ENCODE data around the gene UBE3B.

UBE3B gene

DNA sequence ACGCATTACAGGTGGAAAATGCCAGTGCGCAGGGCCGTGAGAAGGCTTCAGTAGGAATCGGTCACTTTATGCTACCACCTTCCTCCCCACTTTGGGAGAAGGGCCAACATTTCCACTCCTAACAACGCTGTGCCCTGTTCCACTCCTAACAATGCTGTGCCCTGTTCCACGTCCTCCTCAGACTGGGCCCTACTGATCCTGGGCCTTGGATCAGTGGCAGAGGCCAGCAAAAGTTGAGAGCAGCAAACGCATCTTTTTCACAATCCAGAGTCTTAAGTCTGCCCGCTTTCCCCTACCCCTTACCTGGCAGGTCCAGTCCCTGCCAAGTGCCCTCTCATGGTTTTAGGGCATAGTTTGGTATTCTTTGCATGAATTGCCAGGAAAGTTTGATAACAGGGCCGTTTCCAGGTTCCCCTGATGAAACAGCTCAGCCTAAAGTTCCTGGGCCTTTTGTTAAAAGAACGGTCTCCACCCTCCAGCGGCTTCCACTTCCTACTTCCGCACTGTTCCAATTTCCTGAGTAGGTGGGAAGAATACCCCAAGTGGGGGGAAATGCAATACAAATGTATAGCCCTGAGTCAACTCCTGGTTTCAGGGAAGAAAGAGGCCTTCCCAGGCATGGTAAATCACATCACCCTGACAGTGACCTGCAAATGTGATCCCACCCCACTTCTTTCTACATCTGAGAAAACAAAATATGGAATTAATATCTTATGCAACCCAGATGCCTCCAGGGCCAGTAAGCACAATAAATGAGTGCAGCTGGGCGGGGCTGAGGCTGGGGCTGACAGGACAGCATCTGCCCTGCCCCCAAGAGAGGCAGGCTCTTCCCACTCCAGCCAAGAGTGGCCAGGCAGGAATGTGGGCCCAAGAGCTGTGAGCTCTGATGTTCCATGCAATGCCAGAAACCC lies 15.3 kb upstream of the UBE3B start:
- TF ChIP-seq, protein P1, sequence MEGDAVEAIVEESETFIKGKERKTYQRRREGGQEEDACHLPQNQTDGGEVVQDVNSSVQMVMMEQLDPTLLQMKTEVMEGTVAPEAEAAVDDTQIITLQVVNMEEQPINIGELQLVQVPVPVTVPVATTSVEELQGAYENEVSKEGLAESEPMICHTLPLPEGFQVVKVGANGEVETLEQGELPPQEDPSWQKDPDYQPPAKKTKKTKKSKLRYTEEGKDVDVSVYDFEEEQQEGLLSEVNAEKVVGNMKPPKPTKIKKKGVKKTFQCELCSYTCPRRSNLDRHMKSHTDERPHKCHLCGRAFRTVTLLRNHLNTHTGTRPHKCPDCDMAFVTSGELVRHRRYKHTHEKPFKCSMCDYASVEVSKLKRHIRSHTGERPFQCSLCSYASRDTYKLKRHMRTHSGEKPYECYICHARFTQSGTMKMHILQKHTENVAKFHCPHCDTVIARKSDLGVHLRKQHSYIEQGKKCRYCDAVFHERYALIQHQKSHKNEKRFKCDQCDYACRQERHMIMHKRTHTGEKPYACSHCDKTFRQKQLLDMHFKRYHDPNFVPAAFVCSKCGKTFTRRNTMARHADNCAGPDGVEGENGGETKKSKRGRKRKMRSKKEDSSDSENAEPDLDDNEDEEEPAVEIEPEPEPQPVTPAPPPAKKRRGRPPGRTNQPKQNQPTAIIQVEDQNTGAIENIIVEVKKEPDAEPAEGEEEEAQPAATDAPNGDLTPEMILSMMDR (IDR thresholded peaks at IDR 0.05; ENCODE audit: low read depth, low read length), result no peak
- TF ChIP-seq, protein P2, sequence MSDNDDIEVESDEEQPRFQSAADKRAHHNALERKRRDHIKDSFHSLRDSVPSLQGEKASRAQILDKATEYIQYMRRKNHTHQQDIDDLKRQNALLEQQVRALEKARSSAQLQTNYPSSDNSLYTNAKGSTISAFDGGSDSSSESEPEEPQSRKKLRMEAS (IDR thresholded peaks at IDR 0.05; ENCODE audit: low read depth, low read length), result no peak
- no peak for TF ChIP-seq POLR2A (IDR thresholded peaks at IDR 0.05; ENCODE audit: extremely low read depth, insufficient read length)
- no peak for TF ChIP-seq MYC (IDR thresholded peaks at IDR 0.05; ENCODE audit: low read depth, low read length)
- H3K4me3 ChIP-seq (ENCODE audit: low read depth, low read length), result no peak overlapping the region
- DNase-seq (ENCODE audit: low read depth), result no peak

DNA sequence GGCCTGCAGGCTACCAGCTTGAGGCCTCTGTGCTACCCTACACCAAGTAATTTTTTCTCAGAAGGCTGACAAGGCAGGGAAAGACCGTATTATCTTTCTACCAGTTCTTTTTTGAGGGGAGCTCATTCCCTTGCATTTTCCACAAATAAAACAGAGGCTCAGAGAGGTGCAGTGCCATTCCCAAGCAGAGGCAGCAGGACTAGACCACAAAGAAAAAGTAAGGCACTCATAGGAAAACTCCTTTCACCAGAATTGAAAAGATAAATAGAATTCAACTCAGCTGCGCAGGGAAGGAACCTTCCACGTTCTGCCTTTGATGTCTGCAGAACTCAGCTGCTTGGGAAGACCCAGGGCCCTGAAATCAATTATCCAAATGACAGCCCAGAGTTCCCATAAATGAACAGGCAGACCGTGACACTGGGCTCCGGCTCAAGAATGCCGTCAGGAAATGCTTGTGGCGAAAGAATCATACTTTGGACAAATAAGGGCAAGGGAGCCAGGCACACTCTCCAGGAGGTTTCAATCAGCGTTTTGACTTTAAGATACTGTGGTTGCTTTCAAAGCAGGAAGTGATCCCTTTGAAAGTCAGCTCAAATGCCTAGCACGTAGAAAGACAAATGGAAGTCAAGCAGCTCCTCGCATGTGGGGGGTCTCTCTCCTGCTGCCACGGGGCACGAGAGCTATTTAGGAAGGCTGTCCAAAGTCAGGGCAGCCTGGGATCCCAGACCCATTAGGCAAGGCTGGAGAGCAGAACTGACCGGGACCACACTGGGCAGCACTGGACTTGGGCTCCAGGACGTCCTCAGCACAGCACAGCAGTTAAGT lies 14.4 kb upstream of the UBE3B start:
- TF ChIP-seq, protein P1 (IDR thresholded peaks at IDR 0.05; ENCODE audit: low read depth, low read length), result no peak
- TF ChIP-seq, protein P2 (IDR thresholded peaks at IDR 0.05; ENCODE audit: low read depth, low read length), result no peak
- TF ChIP-seq POLR2A (IDR thresholded peaks at IDR 0.05; ENCODE audit: extremely low read depth, insufficient read length), result no peak
- no peak for TF ChIP-seq MYC (IDR thresholded peaks at IDR 0.05; ENCODE audit: low read depth, low read length)
- no peak overlapping the region for H3K4me3 ChIP-seq (ENCODE audit: low read depth, low read length)
- DNase-seq (ENCODE audit: low read depth), result peak; percentile 26

DNA sequence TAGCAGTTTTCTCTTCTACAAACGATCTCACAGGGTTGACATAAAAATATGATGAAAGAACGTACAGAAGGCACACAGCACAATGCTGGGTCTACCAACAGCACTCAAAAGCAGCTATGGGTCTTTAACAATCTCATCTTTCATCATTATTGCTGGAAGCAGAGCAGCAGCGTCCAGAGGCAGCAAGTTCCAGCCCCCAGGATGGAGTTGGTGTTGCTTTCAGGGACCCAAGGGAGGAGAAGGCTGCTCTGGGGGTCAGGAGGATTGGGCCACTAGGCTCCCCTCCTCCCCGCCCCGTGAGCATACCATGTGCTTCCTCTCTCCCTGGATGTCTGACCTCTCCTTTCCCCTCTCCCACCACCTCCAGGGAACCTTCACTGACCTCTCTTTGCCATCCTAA lies 13.7 kb upstream of the UBE3B start:
- no peak overlapping the region for H3K4me3 ChIP-seq (ENCODE audit: low read depth, low read length)
- no peak for DNase-seq (ENCODE audit: low read depth)
- TF ChIP-seq POLR2A (IDR thresholded peaks at IDR 0.05; ENCODE audit: extremely low read depth, insufficient read length) (no peak), MYC (IDR thresholded peaks at IDR 0.05; ENCODE audit: low read depth, low read length) (no peak)
- TF ChIP-seq, protein P2 (IDR thresholded peaks at IDR 0.05; ENCODE audit: low read depth, low read length), result no peak
- TF ChIP-seq, protein P1 (IDR thresholded peaks at IDR 0.05; ENCODE audit: low read depth, low read length), result no peak

GRCh38 chr12:109464642-109465351 lies 12.6 kb upstream of the UBE3B start:
- no peak for DNase-seq (ENCODE audit: low read depth)
- H3K4me3 ChIP-seq (ENCODE audit: low read depth, low read length), result no peak overlapping the region
- TF ChIP-seq MYC (IDR thresholded peaks at IDR 0.05; ENCODE audit: low read depth, low read length) (no peak), POLR2A (IDR thresholded peaks at IDR 0.05; ENCODE audit: extremely low read depth, insufficient read length) (no peak)
- TF ChIP-seq, protein P2 (IDR thresholded peaks at IDR 0.05; ENCODE audit: low read depth, low read length), result no peak

- no peak for DNase-seq (ENCODE audit: low read depth)
- TF ChIP-seq, protein P2 (IDR thresholded peaks at IDR 0.05; ENCODE audit: low read depth, low read length), result no peak
- TF ChIP-seq POLR2A (IDR thresholded peaks at IDR 0.05; ENCODE audit: extremely low read depth, insufficient read length), result no peak
- no peak for TF ChIP-seq MYC (IDR thresholded peaks at IDR 0.05; ENCODE audit: low read depth, low read length)
- TF ChIP-seq, protein P1 (IDR thresholded peaks at IDR 0.05; ENCODE audit: low read depth, low read length), result no peak
- no peak overlapping the region for H3K4me3 ChIP-seq (ENCODE audit: low read depth, low read length)
These were observed 11.1 kb upstream of the UBE3B start for GRCh38 chr12:109466305-109466704.

Data from NB4 (cell line).